ENCODE measurements around the gene BICC1.

DNA sequence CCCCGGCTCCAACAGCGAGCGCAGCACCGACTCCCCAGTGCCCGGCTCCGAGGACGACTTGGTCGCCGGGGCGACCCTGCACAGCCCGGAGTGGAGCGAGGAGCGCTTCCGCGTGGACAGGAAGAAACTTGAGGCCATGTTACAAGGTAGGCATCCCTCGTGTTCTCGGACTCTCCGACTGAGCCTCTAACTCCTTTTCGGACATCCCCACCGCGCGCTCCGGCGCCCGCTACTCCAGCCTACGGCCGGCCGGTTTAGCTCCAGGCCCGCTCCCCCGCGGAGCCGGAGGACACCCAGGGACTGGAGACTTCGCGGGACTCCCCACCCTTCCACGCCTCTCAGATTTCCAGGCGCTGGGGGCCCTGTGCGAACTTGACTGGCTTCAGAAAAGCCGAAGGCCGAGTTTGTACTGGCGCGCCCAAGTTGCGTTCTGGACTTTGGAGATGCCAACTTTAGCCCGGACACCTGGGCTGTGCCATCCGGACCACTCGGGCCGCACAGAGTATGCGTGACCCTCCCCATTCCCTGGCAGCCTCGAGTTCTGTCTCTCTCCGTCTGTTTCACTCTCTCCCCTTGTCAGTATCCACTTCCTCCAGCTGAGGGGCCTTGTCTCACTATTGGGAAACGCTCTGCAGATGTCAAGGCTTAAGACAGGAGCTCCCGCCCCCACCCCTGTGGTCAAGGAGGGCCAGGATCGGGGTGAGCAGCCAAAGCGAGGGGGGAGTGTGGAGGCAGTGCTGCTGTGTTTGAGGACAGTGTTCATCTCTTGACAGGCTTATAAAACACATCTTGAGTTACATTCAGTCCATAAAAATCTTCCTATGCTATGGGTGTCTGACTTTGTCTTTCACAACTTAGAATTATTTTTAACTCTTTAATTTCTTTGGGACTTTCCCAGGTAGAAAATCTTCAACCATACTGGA is 777 bp downstream of the BICC1 start:
- TF ChIP-seq NRL (CRISPR knock-in tag; IDR thresholded peaks at IDR 0.05; ENCODE audit: borderline replicate concordance), result no peak
- TF ChIP-seq, protein P1, sequence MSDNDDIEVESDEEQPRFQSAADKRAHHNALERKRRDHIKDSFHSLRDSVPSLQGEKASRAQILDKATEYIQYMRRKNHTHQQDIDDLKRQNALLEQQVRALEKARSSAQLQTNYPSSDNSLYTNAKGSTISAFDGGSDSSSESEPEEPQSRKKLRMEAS (IDR thresholded peaks at IDR 0.05), result no peak; the same call in 1 of the 2 replicates
- TF ChIP-seq ZKSCAN1 (IDR thresholded peaks at IDR 0.05; ENCODE audit: low read length), result no peak
- no peak for TF ChIP-seq TCF7L2 (IDR thresholded peaks at IDR 0.05; ENCODE audit: low read depth, low read length)
- TF ChIP-seq, protein P2, sequence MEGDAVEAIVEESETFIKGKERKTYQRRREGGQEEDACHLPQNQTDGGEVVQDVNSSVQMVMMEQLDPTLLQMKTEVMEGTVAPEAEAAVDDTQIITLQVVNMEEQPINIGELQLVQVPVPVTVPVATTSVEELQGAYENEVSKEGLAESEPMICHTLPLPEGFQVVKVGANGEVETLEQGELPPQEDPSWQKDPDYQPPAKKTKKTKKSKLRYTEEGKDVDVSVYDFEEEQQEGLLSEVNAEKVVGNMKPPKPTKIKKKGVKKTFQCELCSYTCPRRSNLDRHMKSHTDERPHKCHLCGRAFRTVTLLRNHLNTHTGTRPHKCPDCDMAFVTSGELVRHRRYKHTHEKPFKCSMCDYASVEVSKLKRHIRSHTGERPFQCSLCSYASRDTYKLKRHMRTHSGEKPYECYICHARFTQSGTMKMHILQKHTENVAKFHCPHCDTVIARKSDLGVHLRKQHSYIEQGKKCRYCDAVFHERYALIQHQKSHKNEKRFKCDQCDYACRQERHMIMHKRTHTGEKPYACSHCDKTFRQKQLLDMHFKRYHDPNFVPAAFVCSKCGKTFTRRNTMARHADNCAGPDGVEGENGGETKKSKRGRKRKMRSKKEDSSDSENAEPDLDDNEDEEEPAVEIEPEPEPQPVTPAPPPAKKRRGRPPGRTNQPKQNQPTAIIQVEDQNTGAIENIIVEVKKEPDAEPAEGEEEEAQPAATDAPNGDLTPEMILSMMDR (CRISPR knock-in tag; IDR thresholded peaks at IDR 0.05), result no peak
- TF ChIP-seq SSRP1 (CRISPR knock-in tag; IDR thresholded peaks at IDR 0.05), result no peak
- TF ChIP-seq MYNN (CRISPR knock-in tag; IDR thresholded peaks at IDR 0.05; ENCODE audit: low read depth), result no peak
- TF ChIP-seq MAZ (IDR thresholded peaks at IDR 0.05; ENCODE audit: borderline replicate concordance, low read depth, low read length), result no peak
- no peak for TF ChIP-seq MAZ (CRISPR knock-in tag; IDR thresholded peaks at IDR 0.05; ENCODE audit: low read depth)
- TF ChIP-seq GATAD2A (CRISPR knock-in tag; IDR thresholded peaks at IDR 0.05), result no peak
